B cell (primary cell): ENCODE data around the gene ATP8B1. TPM values are rescaled to one million over a fixed set of nuclear protein-coding genes. Genes with fewer than 3 reads are reported as not detected.

ENCODE experiments used
- ATAC-seq: fragments of 200-7000 bp; cut with Tn5 transposase; one replicate; pipeline ENCODE4 v1.10.0; 2021; ENCODE audit warnings: low read depth, mild to moderate bottlenecking, moderate number of reproducible peaks, moderate library complexity
- CTCF ChIA-PET: fragments of 350-600 bp; sonication (Branson Sonifier 250); formaldehyde crosslinking; loops from one replicate; lab custom pipeline; 2021; ENCODE audit warnings: antibody characterized with exemption, inconsistent platforms; lab: Charles Lee
- POLR2A ChIA-PET: fragments of 350-600 bp; sonication (Branson Sonifier 250); formaldehyde crosslinking; loops from one replicate; lab custom pipeline; 2021; ENCODE audit warnings: antibody characterized with exemption; lab: Charles Lee
- DNase-seq: peaks from one replicate; pipeline ENCODE4 v3.0.0; 2013
- H2AFZ ChIP-seq: 2 replicates; pipeline ENCODE4 v1.6.1; 2012; ENCODE audit warnings: mild to moderate bottlenecking, low read depth, low read length; ENCODE audit not compliant: insufficient read depth, poor library complexity, severe bottlenecking
- H3K27ac ChIP-seq, 2 donors: 1 replicate in 1 of 2; 2 replicates in 1 of 2; pipeline ENCODE4 v1.5.1; 2012 to 2013; ENCODE audit warnings: low read length in 2 of 2, mild to moderate bottlenecking in 2 of 2, moderate library complexity in 1 of 2
- H3K27me3 ChIP-seq, 4 experiments: fragments of 200-600 bp in 1 of 4; sonication (generic) in 1 of 4; replicated peaks in 1 of 4; 1 replicate in 2 of 4; 2 replicates in 2 of 4; pipeline versions ENCODE4 v1.6.1 to v1.7.0; 2013 to 2016; ENCODE audit warnings: low read length in 3 of 4, mild to moderate bottlenecking in 2 of 4, mixed read lengths in 1 of 4, moderate library complexity in 1 of 4; ENCODE audit not compliant: insufficient read depth in 4 of 4, control insufficient read depth in 3 of 4; ENCODE audit errors: control extremely low read depth in 1 of 4
- H3K36me3 ChIP-seq, 2 experiments: replicated peaks in 1 of 2; 1 replicate in 1 of 2; 2 replicates in 1 of 2; pipeline versions ENCODE4 v1.6.1 to v1.7.1; 2013; ENCODE audit warnings: low read length in 1 of 2; ENCODE audit not compliant: insufficient read depth in 2 of 2, control insufficient read depth in 1 of 2; ENCODE audit errors: control extremely low read depth in 1 of 2, extremely low read depth in 1 of 2
- H3K4me1 ChIP-seq, 2 donors: fragments of 200-600 bp in 1 of 2; sonication (generic) in 1 of 2; 1 replicate in 1 of 2; 2 replicates in 1 of 2; pipeline versions ENCODE4 v1.5.1 to v1.6.1; 2013 to 2017; ENCODE audit warnings: low read length in 2 of 2; ENCODE audit not compliant: control insufficient read depth in 2 of 2, insufficient read depth in 2 of 2
- H3K4me2 ChIP-seq: replicated peaks from 2 replicates; pipeline ENCODE3; 2012; ENCODE audit warnings: mild to moderate bottlenecking, low read depth, low read length; ENCODE audit not compliant: poor library complexity, severe bottlenecking
- H3K4me3 ChIP-seq, 5 experiments: fragments of 200-600 bp in 1 of 5; sonication (generic) in 1 of 5; 1 replicate in 3 of 5; 2 replicates in 2 of 5; pipeline versions ENCODE4 v1.5.1 to v1.7.0; 2011 to 2016; ENCODE audit warnings: low read length in 4 of 5, mild to moderate bottlenecking in 4 of 5, low read depth in 2 of 5, control low read depth in 1 of 5, moderate library complexity in 1 of 5; ENCODE audit not compliant: insufficient read depth in 1 of 5; ENCODE audit errors: control extremely low read depth in 1 of 5, extremely low read depth in 1 of 5
- H3K79me2 ChIP-seq: fragments of 200-600 bp; sonication (generic); one replicate; pipeline ENCODE4 v1.6.0; 2016; ENCODE audit warnings: low read length; ENCODE audit not compliant: control insufficient read depth, insufficient read depth
- H3K9ac ChIP-seq: fragments of 200-600 bp; sonication (generic); 2 replicates; pipeline ENCODE4 v1.6.1; 2017; ENCODE audit warnings: mild to moderate bottlenecking, low read length, moderate library complexity
- H3K9me3 ChIP-seq, 3 donors: one replicate each; pipeline versions ENCODE4 v1.6.1 to v1.7.1; 2013; ENCODE audit warnings: low read length in 2 of 3; ENCODE audit not compliant: control insufficient read depth in 2 of 3, insufficient read depth in 1 of 3; ENCODE audit errors: control extremely low read depth in 1 of 3
- H4K20me1 ChIP-seq: 2 replicates; pipeline ENCODE4 v1.6.0; 2012; ENCODE audit warnings: mild to moderate bottlenecking, low read length; ENCODE audit not compliant: insufficient read depth, control insufficient read depth, poor library complexity, severe bottlenecking
- H3K27ac Mint-ChIP-seq: one replicate; pipeline ENCODE4 v1.8.0; 2021; ENCODE audit warnings: mixed read lengths
- H3K27me3 Mint-ChIP-seq: one replicate; pipeline ENCODE4 v1.8.0; 2021; ENCODE audit warnings: mixed read lengths
- H3K4me1 Mint-ChIP-seq: one replicate; pipeline ENCODE4 v1.8.0; 2021; ENCODE audit warnings: mixed read lengths
- H3K4me3 Mint-ChIP-seq: one replicate; pipeline ENCODE4 v1.8.0; 2021; ENCODE audit warnings: mixed read lengths
- H3K9me3 Mint-ChIP-seq: one replicate; pipeline ENCODE4 v1.8.0; 2022; ENCODE audit warnings: mixed read lengths; ENCODE audit not compliant: insufficient read depth
- CTCF ChIP-seq: fragments of 200-600 bp; IDR thresholded peaks from one replicate; pipeline ENCODE4 v1.8.0; 2022; ENCODE audit warnings: antibody characterized with exemption, mild to moderate bottlenecking
- EZH2 ChIP-seq: IDR thresholded peaks from 2 replicates; pipeline ENCODE4 v1.6.1; 2012; ENCODE audit warnings: borderline replicate concordance, low read depth, mild to moderate bottlenecking, moderate library complexity, low read length; ENCODE audit not compliant: insufficient read depth, poor library complexity, severe bottlenecking
- WGBS: methylation state at CpG from one replicate; pipeline ENCODE4 v1.1.5; 2013; ENCODE audit warnings: missing lambda C conversion rate; ENCODE audit not compliant: insufficient coverage; 5-methylcytosine and 5-hydroxymethylcytosine counted together
- intact Hi-C: fragments of 100-400 bp; cut with micrococcal nuclease; formaldehyde crosslinking; loops from one replicate; pipeline ENCODE4 v1.10.0; 2022
- polyA plus RNA-seq: library from polyadenylated mRNA; depleted of rRNA; stranded (reverse); fragments of >200 nt; gene quantifications from 2 replicates; pipeline ENCODE4 v1.2.3, GENCODE V29; 2012
- total RNA-seq, 2 donors: library from RNA; stranded (reverse); fragments of 120-200 nt in 1 of 2; gene quantifications; 1 replicate in 1 of 2; 2 replicates in 1 of 2; pipeline versions ENCODE4 v1.2.3 to v1.2.4, GENCODE V29; 2013 to 2022

The ATP8B1 gene
- total and polyA plus RNA-seq, 2 donors (not counting 1 experiment from before 2014, with no cell fraction given): 0.27 TPM; not detected in 1

DNA sequence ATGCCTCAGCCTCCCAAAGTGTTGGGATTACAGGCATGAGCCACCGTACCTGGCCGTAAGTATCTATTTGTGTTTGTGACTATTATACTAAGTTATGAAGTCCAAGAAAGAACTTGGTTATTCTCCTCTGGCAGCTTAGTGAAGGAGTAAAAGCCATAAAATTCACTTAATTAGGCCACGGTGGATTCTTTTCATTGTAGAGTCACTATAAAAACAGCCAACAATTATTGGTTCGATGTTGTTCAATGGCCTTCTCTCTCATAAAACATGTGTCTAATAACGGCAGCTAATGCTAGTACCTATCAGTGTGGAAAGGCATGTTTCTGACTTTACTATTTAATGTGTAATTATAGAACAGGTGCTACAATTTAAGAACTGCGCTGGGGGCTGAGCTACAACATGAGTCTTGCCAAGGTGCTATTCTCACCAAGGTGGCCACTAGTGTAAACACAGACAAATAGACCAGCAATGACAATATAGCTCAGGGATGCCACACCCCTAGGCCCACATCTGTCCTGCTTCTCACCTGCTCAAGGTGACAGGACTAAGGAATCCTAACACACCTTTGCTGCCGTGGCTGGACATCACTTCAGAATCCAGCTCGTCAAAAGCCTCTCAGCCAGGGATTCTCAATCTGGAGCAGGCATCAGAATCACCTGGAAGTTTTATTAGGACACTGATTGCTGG lies 17.2 kb downstream of the ATP8B1 start:
- Histone ChIP-seq H4K20me1 (no peaks in the 10 kb centered on the region), H2AFZ (no peak overlapping the region), H3K4me2 (no peak overlapping the region), H3K27me3 (no peaks in the 10 kb centered on the region), H3K9ac (no peak overlapping the region), H3K27ac (no peak overlapping the region), H3K4me3 (no peak overlapping the region), H3K4me1 (no peaks in the 10 kb centered on the region), H3K36me3 (peaks cover 0 to 15% of the 10 kb centered on the region in 2 experiments), H3K79me2 (no peaks in the 10 kb centered on the region), H3K9me3 (no peaks in the 10 kb centered on the region)
- H3K4me1 Mint-ChIP-seq: peaks cover 3% of the 10 kb centered on the region
- H3K27ac Mint-ChIP-seq: no peak overlapping the region
- intact Hi-C loops: no loop called here
- ChIA-PET POLR2A (no interaction called here), CTCF (no interaction called here)
- H3K9me3 Mint-ChIP-seq: peaks cover 2% of the 10 kb centered on the region
- 100% methylated on average over 3 of the region's 8 CpGs for WGBS
- H3K4me3 Mint-ChIP-seq: no peak overlapping the region
- TF ChIP-seq CTCF (no peak), EZH2 (no peak)
- no peaks in the 10 kb centered on the region for H3K27me3 Mint-ChIP-seq
- ATAC-seq (no peak), DNase-seq (no peak)

DNA sequence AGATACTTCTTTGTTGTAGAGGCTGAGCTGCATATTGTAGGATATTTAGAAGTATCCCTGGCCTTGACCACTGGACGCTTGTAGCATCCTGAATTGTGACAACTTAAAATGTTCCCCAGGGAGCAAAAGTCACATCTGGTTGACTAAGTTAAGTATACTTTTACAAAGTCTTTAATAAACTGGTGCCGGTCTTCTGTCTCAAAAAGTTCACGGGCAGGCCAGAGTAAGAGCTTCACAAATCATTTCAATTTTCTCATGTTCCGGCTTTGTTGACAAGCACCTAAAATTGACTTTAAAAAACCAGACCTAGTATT lies 18.4 kb downstream of the ATP8B1 start:
- CTCF ChIA-PET: no interaction called here
- H3K27me3 ChIP-seq: no peaks in the 10 kb centered on the region
- TF ChIP-seq CTCF (no peak), EZH2 (no peak)
- H3K9ac ChIP-seq: no peak overlapping the region
- DNase-seq (no peak), ATAC-seq (no peak)
- no peak overlapping the region for H3K4me3 ChIP-seq
- H3K79me2 ChIP-seq: no peaks in the 10 kb centered on the region
- no peak overlapping the region for H3K4me2 ChIP-seq
- no peak overlapping the region for H3K4me3 Mint-ChIP-seq
- H3K27ac ChIP-seq: no peak overlapping the region
- H3K4me1 ChIP-seq: peaks cover 6 to 7% of the 10 kb centered on the region in 2 donors
- intact Hi-C loops: no loop called here
- H2AFZ ChIP-seq: no peak overlapping the region
- H3K27ac Mint-ChIP-seq: no peak overlapping the region
- peaks cover 0 to 15% of the 10 kb centered on the region in 2 experiments for H3K36me3 ChIP-seq
- POLR2A ChIA-PET: no interaction called here
- H3K27me3 Mint-ChIP-seq: no peaks in the 10 kb centered on the region
- no peaks in the 10 kb centered on the region for H3K9me3 Mint-ChIP-seq
- peaks cover 10% of the 10 kb centered on the region for H3K4me1 Mint-ChIP-seq
- no CpG with 5 or more reads among the region's 4 CpGs for whole genome bisulfite sequencing
- no peaks in the 10 kb centered on the region for H4K20me1 ChIP-seq
- H3K9me3 ChIP-seq: no peaks in the 10 kb centered on the region
